OCI-LY3 (cell line): ENCODE results near the gene NHERF2.

Experiments
- CTCF ChIP-seq: fragments of 200-600, 300-600 bp; sonication (generic); IDR thresholded peaks from 2 replicates; pipeline ENCODE4 v1.5.1; 2014; ENCODE audit warnings: antibody characterized with exemption, low read length, low read depth
- EZH2phosphoT487 ChIP-seq: fragments of 200-600 bp; shearing (Covaris generic); IDR thresholded peaks from 2 replicates; pipeline ENCODE4 v1.6.1; 2018; ENCODE audit warnings: antibody characterized with exemption, mixed run types, low read depth

- TF ChIP-seq CTCF = no peak
- TF ChIP-seq EZH2phosphoT487 = no peak
These were observed 6.5 kb upstream of the NHERF2 start for GRCh38 chr16:2019921-2020831.
